Type B pancreatic cell (in vitro differentiated cells): Measurements from ENCODE around the gene CNTNAP2. TPM values are rescaled to one million over a fixed set of nuclear protein-coding genes. Genes with fewer than 3 reads are reported as not detected.
A peak's percentile ranks its signal among the peaks of the same experiment; 100 is the strongest.

Source experiments
- DNase-seq: peaks from one replicate; pipeline ENCODE4 v3.0.0; 2021; ENCODE audit warnings: mixed read lengths; ENCODE audit not compliant: unreplicated experiment; ENCODE audit errors: extremely low spot score
- H3K27ac Mint-ChIP-seq: 2 replicates; pipeline ENCODE4 v1.8.0; 2021; ENCODE audit warnings: mild to moderate bottlenecking, mixed read lengths
- H3K27me3 Mint-ChIP-seq: 2 replicates; pipeline ENCODE4 v1.8.0; 2021; ENCODE audit warnings: mixed read lengths
- H3K36me3 Mint-ChIP-seq: 2 replicates; pipeline ENCODE4 v1.8.0; 2021; ENCODE audit warnings: mixed read lengths
- H3K4me1 Mint-ChIP-seq: one replicate; pipeline ENCODE4 v1.8.0; 2021; ENCODE audit warnings: mixed read lengths; ENCODE audit not compliant: unreplicated experiment
- H3K4me3 Mint-ChIP-seq: 2 replicates; pipeline ENCODE4 v1.8.0; 2021; ENCODE audit warnings: mild to moderate bottlenecking, mixed read lengths
- H3K9me3 Mint-ChIP-seq: 2 replicates; pipeline ENCODE4 v1.8.0; 2021; ENCODE audit warnings: mixed read lengths
- total RNA-seq: library from RNA; stranded (reverse); gene quantifications from 2 replicates; pipeline ENCODE4 v1.2.1, GENCODE V29; 2021; ENCODE audit warnings: low replicate concordance
- TF ChIP-seq, protein P1 (sequence below): fragments of 200-600 bp; sonication (generic); conservative IDR thresholded peaks from 2 replicates; pipeline ENCODE4 v1.5.0; 2021; ENCODE audit warnings: antibody characterized with exemption, mild to moderate bottlenecking

CNTNAP2 gene
- total RNA-seq, 1 donor from 2014 or later = 26.8 TPM

DNA sequence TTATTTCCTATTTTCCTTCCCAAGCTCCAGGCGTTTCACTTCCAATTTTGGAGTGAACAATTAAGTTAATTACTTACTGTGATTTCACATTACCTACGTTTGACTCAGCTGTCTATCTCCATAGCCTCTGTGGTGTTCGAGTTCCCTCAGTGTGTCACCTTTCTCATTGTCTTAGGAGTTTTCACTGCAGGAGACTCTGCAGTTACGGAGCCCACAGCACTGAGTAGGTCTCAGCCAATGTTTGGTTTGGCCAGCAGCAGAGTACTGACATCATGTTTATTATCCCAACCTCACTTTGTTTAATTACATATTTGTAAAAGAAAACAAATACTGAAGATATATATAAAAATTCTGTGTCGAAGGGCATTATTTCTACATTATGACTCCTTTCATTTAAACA, 1123.9 kb downstream of the CNTNAP2 start:
- Mint-ChIP-seq H3K4me3 (no peak overlapping the region), H3K27ac (no peak overlapping the region), H3K4me1 (no peaks in the 10 kb centered on the region), H3K27me3 (peaks cover 3% of the 10 kb centered on the region), H3K36me3 (no peaks in the 10 kb centered on the region), H3K9me3 (no peaks in the 10 kb centered on the region)
- TF ChIP-seq, protein P1, sequence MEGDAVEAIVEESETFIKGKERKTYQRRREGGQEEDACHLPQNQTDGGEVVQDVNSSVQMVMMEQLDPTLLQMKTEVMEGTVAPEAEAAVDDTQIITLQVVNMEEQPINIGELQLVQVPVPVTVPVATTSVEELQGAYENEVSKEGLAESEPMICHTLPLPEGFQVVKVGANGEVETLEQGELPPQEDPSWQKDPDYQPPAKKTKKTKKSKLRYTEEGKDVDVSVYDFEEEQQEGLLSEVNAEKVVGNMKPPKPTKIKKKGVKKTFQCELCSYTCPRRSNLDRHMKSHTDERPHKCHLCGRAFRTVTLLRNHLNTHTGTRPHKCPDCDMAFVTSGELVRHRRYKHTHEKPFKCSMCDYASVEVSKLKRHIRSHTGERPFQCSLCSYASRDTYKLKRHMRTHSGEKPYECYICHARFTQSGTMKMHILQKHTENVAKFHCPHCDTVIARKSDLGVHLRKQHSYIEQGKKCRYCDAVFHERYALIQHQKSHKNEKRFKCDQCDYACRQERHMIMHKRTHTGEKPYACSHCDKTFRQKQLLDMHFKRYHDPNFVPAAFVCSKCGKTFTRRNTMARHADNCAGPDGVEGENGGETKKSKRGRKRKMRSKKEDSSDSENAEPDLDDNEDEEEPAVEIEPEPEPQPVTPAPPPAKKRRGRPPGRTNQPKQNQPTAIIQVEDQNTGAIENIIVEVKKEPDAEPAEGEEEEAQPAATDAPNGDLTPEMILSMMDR = no peak
- no peak for DNase-seq

DNA sequence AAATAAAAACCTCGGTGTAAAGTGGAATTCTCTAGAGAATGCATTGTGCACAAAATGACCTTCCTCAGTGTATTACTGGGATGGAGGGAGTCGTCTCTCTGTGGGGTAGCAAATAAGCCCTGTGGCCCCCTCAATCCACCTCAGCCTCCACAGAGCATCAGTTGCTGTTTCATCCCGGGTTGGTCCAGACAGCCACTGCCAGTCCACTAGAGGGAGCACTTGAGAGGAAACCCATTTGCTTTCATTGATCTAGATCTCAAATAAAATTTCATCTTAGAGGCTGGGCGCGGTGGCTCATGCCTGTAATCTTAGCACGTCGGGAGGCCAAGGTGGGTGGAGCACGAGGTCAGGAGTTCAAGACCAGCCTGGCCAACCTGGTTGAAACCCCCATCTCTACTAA, 1128.7 kb downstream of the CNTNAP2 start:
- Mint-ChIP-seq H3K4me3 (no peak overlapping the region), H3K4me1 (no peaks in the 10 kb centered on the region), H3K27me3 (peaks cover 7% of the 10 kb centered on the region), H3K9me3 (no peaks in the 10 kb centered on the region), H3K27ac (no peak overlapping the region), H3K36me3 (no peaks in the 10 kb centered on the region)
- TF ChIP-seq, protein P1 = peak; percentile 79
- no peak for DNase-seq

DNA sequence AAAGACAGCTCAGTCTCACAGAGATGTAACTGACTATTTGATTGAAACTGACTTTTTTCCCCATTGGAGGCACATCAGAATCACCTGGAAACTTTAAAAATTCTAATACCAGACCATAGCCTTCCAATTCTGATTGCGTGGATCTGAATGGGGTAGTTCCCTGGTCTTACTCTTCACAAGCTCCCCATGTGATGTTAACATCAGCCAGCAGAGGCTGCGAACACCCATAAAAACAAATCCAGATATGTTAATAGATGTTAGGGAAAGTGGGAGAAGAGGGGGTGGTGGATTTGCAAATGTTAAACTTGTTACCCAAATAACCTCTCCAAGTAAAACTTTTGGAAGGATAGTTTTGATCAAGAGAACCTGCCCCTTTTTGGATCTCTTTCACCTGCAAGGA, 1133.4 kb downstream of the CNTNAP2 start:
- Mint-ChIP-seq H3K36me3 (no peaks in the 10 kb centered on the region), H3K9me3 (no peaks in the 10 kb centered on the region), H3K27ac (no peak overlapping the region), H3K27me3 (peaks cover 10% of the 10 kb centered on the region), H3K4me1 (no peaks in the 10 kb centered on the region), H3K4me3 (no peak overlapping the region)
- DNase-seq = no peak
- TF ChIP-seq, protein P1 = peak; percentile 39

DNA sequence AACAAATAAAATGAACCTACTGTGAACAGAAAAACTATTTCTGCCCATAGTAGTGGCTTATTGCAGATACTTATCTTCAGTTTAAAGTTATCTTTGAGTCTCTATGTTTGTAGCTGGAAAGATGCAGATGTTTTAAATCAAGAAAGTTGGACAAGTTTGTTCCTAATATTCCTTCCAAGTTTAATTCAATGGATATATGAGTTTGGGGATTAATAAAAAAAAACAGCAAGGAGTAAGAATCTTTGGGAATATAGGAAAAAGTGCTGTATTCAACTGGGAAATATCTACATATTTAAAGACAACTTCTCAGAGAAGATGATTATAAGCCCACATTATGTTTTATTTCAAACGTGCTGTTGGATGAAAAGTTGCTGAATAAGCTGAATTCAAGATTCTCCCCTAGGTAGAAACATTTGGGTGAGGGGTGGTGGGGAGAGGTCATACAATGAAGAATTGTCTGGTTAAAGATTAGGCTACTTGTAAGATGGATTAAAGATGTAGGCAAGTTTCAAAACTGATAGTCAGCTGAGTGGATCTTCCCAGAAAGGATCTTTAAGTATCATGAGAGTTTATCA, 1135.2 kb downstream of the CNTNAP2 start:
- H3K36me3 Mint-ChIP-seq = no peaks in the 10 kb centered on the region
- TF ChIP-seq, protein P1 = no peak
- H3K9me3 Mint-ChIP-seq = no peaks in the 10 kb centered on the region
- no peak for DNase-seq
- no peak overlapping the region for H3K27ac Mint-ChIP-seq
- H3K27me3 Mint-ChIP-seq = peaks cover 7% of the 10 kb centered on the region
- H3K4me1 Mint-ChIP-seq = no peaks in the 10 kb centered on the region
- H3K4me3 Mint-ChIP-seq = no peak overlapping the region

DNA sequence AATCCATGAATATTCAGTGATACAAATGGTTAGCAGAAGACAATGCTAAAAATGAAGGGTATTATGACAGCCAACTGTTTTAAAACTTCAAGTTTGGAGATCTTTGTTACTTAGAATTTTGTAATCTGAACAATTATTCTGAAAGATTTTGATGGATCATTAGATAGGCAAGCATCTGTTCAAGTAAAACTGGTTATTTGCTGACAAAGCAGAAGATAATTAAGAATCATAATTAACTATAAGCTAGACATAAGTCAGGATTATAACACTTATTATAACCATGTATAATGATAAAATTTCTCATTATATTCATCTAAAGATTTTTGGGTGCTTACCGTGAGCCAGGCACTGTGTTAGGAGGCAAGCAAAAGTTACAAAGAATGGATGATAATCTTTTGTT, 1145.1 kb downstream of the CNTNAP2 start:
- TF ChIP-seq, protein P1 = no peak
- Mint-ChIP-seq H3K9me3 (no peaks in the 10 kb centered on the region), H3K4me1 (no peaks in the 10 kb centered on the region), H3K4me3 (no peak overlapping the region), H3K36me3 (no peaks in the 10 kb centered on the region), H3K27ac (no peak overlapping the region), H3K27me3 (no peaks in the 10 kb centered on the region)
- no peak for DNase-seq

DNA sequence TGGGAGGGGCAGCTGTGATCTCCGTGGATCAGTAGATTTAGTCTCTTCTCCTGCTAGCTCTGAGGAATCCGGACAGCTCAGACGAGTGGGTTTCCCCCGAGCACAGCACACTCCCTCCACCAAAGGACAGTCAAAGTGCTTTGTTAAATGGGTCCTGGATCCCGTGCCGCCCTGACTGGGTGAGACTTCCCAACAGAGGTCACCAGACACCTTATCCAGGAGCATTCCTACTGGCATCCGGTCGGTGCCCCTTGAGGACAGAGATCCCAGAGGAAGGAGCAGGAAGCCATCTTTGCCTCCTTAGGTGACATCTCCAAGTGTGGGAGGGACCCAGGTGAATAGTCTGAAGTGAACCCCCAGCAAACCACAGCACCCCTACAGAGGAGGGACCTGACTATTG, 1148.9 kb downstream of the CNTNAP2 start:
- DNase-seq = no peak
- Mint-ChIP-seq H3K36me3 (no peaks in the 10 kb centered on the region), H3K4me3 (no peak overlapping the region), H3K27me3 (no peaks in the 10 kb centered on the region), H3K27ac (no peak overlapping the region), H3K9me3 (no peaks in the 10 kb centered on the region), H3K4me1 (no peaks in the 10 kb centered on the region)
- TF ChIP-seq, protein P1 = no peak
